PC-3 (cell line): Measurements from ENCODE around the gene SPOPL. TPM values are rescaled to one million over a fixed set of nuclear protein-coding genes. Genes with fewer than 3 reads are reported as not detected.
"Not testable (repeated sequence)": the region's sequence is repeated elsewhere in the genome, so short reads cannot be mapped to it uniquely, and the experiment has no call there.

ENCODE experiments used
- ATAC-seq: fragments of 200-7000 bp; cut with Tn5 transposase; 2 replicates; pipeline ENCODE4 v1.9.1; 2020; ENCODE audit warnings: mild to moderate bottlenecking, moderate library complexity
- BruUV-seq: library from RNA; stranded (reverse); fragments of 400-500 nt; replicated peaks from 2 replicates; lab custom pipeline; 2021; lab: Mats Ljungman, UMichigan
- CTCF ChIA-PET: fragments of 300-600 bp; sonication (Branson Sonifier 250); formaldehyde crosslinking; loops from one replicate; lab custom pipeline; 2022; ENCODE audit warnings: antibody characterized with exemption; lab: Charles Lee
- POLR2A ChIA-PET: fragments of 300-600 bp; sonication (Branson Sonifier 250); formaldehyde crosslinking; loops from one replicate; lab custom pipeline; 2022; ENCODE audit warnings: antibody characterized with exemption; ENCODE audit not compliant: unreplicated experiment; lab: Charles Lee
- DNase-seq: peaks from one replicate; pipeline ENCODE4 v3.0.0-alpha.2; 2015
- H2AFZ ChIP-seq: fragments of 300-600 bp; sonication (generic); 2 replicates; pipeline ENCODE4 v1.6.0; 2016; ENCODE audit warnings: antibody characterized with exemption, low read length
- H3F3A ChIP-seq: fragments of 300-600 bp; sonication (generic); one replicate; pipeline ENCODE4 v1.6.0; 2017; ENCODE audit warnings: antibody characterized with exemption, low read length, control low read depth, mild to moderate bottlenecking; ENCODE audit not compliant: unreplicated experiment
- H3K27ac ChIP-seq: fragments of 300-600 bp; sonication (generic); 2 replicates; pipeline ENCODE4 v1.5.1; 2016; ENCODE audit warnings: mild to moderate bottlenecking, low read length
- H3K27me3 ChIP-seq: fragments of 300-600 bp; sonication (generic); 2 replicates; pipeline ENCODE4 v1.6.1; 2016; ENCODE audit warnings: low read length, mixed read lengths
- H3K36me3 ChIP-seq: fragments of 300-600 bp; sonication (generic); 2 replicates; pipeline ENCODE4 v1.6.1; 2016; ENCODE audit warnings: low read depth, mixed run types, low read length, mixed read lengths
- H3K4me1 ChIP-seq: fragments of 300-600 bp; sonication (generic); 2 replicates; pipeline ENCODE4 v1.5.1; 2016; ENCODE audit warnings: low read length; ENCODE audit not compliant: insufficient read depth
- H3K4me2 ChIP-seq: fragments of 300-600 bp; sonication (generic); 2 replicates; pipeline ENCODE4 v1.6.0; 2016; ENCODE audit warnings: low read length
- H3K4me3 ChIP-seq: fragments of 300-600 bp; sonication (generic); 2 replicates; pipeline ENCODE4 v1.5.1; 2016; ENCODE audit warnings: mild to moderate bottlenecking, low read length, mixed read lengths
- H3K79me2 ChIP-seq: fragments of 300-600 bp; sonication (generic); 2 replicates; pipeline ENCODE4 v1.6.1; 2017; ENCODE audit warnings: low read length, mixed read lengths
- H3K9ac ChIP-seq: fragments of 300-600 bp; sonication (generic); 2 replicates; pipeline ENCODE4 v1.6.0; 2016; ENCODE audit warnings: mild to moderate bottlenecking, low read length
- H3K9me2 ChIP-seq: fragments of 300-600 bp; sonication (generic); replicated peaks from 2 replicates; pipeline ENCODE4 v1.6.1; 2016; ENCODE audit warnings: mixed run types, low read length, mixed read lengths
- H3K9me3 ChIP-seq: fragments of 300-600 bp; sonication (generic); 2 replicates; pipeline ENCODE4 v1.6.1; 2016; ENCODE audit warnings: low read length, mixed read lengths
- H4K20me1 ChIP-seq: fragments of 300-600 bp; sonication (generic); 2 replicates; pipeline ENCODE4 v1.6.1; 2016; ENCODE audit warnings: low read length, mixed read lengths
- EZH2 ChIP-seq: fragments of 300-600 bp; sonication (generic); IDR thresholded peaks from one replicate; pipeline ENCODE4 v1.6.1; 2017; ENCODE audit warnings: antibody characterized with exemption, mild to moderate bottlenecking, low read length; ENCODE audit not compliant: unreplicated experiment
- EZH2phosphoT487 ChIP-seq: fragments of 300-600 bp; sonication (generic); IDR thresholded peaks from 2 replicates; pipeline ENCODE4 v1.6.1; 2018; ENCODE audit warnings: mild to moderate bottlenecking, antibody characterized with exemption, low read length, borderline replicate concordance
- intact Hi-C: fragments of 100-400 bp; cut with micrococcal nuclease; formaldehyde crosslinking; loops from 2 replicates; pipeline ENCODE4 v1.9.0; 2023
- total RNA-seq: library from RNA; depleted of rRNA; stranded (reverse); fragments of >200 nt; gene quantifications from 2 replicates; pipeline ENCODE4 v1.2.3, GENCODE V29; 2014
- TF ChIP-seq, protein P1 (sequence below): fragments of 300-600 bp; sonication (generic); conservative IDR thresholded peaks from 2 replicates; pipeline ENCODE4 v1.5.1; 2017; ENCODE audit warnings: antibody characterized with exemption, low read depth, mild to moderate bottlenecking, low read length

SPOPL gene
- total RNA-seq, 1 experiment from 2014 or later: 10.2 TPM

DNA sequence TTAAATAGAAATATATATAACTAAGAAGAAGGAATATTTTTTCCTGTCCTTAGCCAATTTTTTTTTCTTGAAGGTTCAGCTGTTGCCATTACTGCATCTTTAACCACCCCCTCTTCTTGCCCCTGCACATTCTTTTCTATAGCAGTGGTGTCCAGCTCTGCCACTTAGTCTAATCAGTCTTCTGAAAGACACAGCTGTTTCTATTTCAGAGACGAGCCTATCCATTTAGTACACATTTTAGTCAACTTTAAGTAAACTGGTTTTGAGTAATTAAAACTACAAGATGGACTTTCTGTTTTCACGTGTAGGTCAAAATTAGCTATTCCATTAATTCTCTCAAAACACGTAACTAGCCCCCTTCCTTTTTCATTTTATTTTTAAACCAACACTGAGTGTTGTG lies 21.0 kb downstream of the SPOPL start:
- H3F3A ChIP-seq: no peaks in the 10 kb centered on the region
- CTCF ChIA-PET: no interaction called here
- intact Hi-C loops: no loop called here
- DNase-seq: no peak
- H3K4me1 ChIP-seq: no peaks in the 10 kb centered on the region
- no peaks in the 10 kb centered on the region for H3K9me3 ChIP-seq
- no peaks in the 10 kb centered on the region for H3K27me3 ChIP-seq
- H3K27ac ChIP-seq: no peak overlapping the region
- no peak overlapping the region for H2AFZ ChIP-seq
- H3K9me2 ChIP-seq: no peaks in the 10 kb centered on the region
- H3K4me2 ChIP-seq: no peak overlapping the region
- no peak for ATAC-seq
- BruUV-seq: no TSS peak
- TF ChIP-seq EZH2: no peak
- no peak for TF ChIP-seq EZH2phosphoT487
- TF ChIP-seq, protein P1, sequence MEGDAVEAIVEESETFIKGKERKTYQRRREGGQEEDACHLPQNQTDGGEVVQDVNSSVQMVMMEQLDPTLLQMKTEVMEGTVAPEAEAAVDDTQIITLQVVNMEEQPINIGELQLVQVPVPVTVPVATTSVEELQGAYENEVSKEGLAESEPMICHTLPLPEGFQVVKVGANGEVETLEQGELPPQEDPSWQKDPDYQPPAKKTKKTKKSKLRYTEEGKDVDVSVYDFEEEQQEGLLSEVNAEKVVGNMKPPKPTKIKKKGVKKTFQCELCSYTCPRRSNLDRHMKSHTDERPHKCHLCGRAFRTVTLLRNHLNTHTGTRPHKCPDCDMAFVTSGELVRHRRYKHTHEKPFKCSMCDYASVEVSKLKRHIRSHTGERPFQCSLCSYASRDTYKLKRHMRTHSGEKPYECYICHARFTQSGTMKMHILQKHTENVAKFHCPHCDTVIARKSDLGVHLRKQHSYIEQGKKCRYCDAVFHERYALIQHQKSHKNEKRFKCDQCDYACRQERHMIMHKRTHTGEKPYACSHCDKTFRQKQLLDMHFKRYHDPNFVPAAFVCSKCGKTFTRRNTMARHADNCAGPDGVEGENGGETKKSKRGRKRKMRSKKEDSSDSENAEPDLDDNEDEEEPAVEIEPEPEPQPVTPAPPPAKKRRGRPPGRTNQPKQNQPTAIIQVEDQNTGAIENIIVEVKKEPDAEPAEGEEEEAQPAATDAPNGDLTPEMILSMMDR: no peak
- no peaks in the 10 kb centered on the region for H3K36me3 ChIP-seq
- H3K9ac ChIP-seq: no peak overlapping the region
- H3K4me3 ChIP-seq: no peak overlapping the region
- H3K79me2 ChIP-seq: peaks cover 29% of the 10 kb centered on the region
- POLR2A ChIA-PET: no interaction called here
- H4K20me1 ChIP-seq: no peaks in the 10 kb centered on the region

DNA sequence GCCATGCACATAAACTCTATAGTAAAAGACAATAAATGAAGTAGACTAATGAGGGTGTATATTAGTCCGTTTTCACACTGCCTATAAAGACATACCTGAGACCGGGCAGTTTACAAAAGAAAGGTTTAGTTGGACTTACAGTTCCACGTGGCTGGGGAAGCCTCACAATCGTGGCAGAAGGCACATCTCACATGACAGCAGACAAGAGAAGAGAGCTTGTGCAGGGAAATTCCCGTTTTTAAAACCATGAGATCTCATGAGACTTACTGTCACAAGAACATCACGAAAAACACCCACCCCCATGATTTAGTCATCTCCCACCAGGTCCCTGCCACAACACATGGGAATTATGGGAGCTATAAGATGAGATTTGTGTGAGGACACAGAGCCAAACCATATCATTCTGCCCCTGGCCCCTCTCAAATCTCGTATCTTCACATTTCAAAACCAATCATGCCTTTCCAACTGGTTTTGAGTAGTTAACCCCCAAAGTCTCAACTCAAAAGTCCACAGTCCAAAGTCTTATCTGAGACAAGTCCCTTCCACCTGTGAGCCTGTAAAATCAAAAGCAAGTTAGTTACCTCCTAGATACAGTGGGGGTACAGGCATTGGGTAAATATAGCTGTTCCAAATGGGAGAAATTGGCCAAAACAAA lies 21.6 kb downstream of the SPOPL start:
- not testable (repeated sequence) for H4K20me1 ChIP-seq, H3K27me3 ChIP-seq

DNA sequence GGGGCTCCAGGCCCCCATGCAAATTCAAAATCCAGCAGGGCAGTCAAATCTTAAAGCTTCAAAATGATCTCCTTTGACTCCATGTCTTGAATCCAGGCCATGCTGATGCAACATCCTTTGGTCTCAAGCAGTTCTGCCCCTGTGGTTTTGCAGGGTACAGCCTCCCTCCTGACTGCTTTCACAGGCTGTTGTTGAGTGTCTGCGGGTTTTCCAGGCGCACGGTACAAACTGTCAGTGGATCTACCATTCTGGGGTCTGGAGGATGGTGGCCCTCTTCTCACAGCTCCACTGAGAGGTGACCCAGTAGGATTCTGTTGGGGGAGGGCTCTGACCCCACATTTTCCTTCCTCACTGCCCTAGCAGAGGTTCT lies 22.1 kb downstream of the SPOPL start:
- H3K4me3 ChIP-seq, H3K4me2 ChIP-seq, H4K20me1 ChIP-seq, POLR2A ChIA-PET, ATAC-seq, H3K9ac ChIP-seq, H3K27me3 ChIP-seq, H3F3A ChIP-seq, H3K27ac ChIP-seq, intact Hi-C loops, BruUV-seq, DNase-seq, CTCF ChIA-PET, H2AFZ ChIP-seq, H3K36me3 ChIP-seq, H3K9me3 ChIP-seq, H3K4me1 ChIP-seq, H3K9me2 ChIP-seq: not testable (repeated sequence)
- H3K79me2 ChIP-seq: peaks cover 27% of the 10 kb centered on the region

More for the DNA sequence above, 21.6 kb downstream of the SPOPL start:
- H3K4me3 ChIP-seq, POLR2A ChIA-PET, ATAC-seq, BruUV-seq, H2AFZ ChIP-seq, intact Hi-C loops, H3K4me1 ChIP-seq, H3K9me2 ChIP-seq, H3F3A ChIP-seq, H3K4me2 ChIP-seq, CTCF ChIA-PET, H3K9ac ChIP-seq, H3K27ac ChIP-seq, H3K36me3 ChIP-seq, H3K9me3 ChIP-seq, DNase-seq: not testable (repeated sequence)
- peaks cover 29% of the 10 kb centered on the region for H3K79me2 ChIP-seq

DNA sequence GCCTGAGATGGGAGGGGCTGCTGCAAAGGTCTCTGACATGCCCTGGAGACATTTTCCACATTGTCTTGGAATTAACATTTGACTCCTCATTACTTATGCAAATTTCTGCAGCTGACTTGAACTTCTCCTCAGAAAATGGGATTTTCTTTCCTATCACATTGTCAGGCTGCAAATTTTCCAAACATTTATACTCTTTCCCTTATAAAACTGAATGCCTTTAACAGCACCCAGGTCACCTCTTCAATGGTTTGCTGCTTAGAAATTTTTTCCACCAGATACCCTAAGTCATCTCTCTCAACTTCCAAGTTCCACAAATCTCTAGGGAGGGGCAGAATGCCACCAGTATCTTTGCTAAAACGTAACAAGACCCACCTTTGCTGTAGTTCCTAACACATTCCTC lies 22.8 kb downstream of the SPOPL start:
- DNase-seq: not testable (repeated sequence)

More for the DNA sequence above, 22.8 kb downstream of the SPOPL start:
- H3K4me1 ChIP-seq, intact Hi-C loops, POLR2A ChIA-PET, H3K9ac ChIP-seq, H3K9me3 ChIP-seq, BruUV-seq, H3F3A ChIP-seq, H3K9me2 ChIP-seq, H3K27me3 ChIP-seq, ATAC-seq, H2AFZ ChIP-seq, H4K20me1 ChIP-seq, CTCF ChIA-PET, H3K4me3 ChIP-seq, H3K4me2 ChIP-seq, H3K27ac ChIP-seq, H3K36me3 ChIP-seq: not testable (repeated sequence)
- H3K79me2 ChIP-seq: peaks cover 20% of the 10 kb centered on the region
